ENCODE results near the gene IQCH.

The IQCH gene

GRCh38 chr15:67462875-67463274 lies 208.3 kb downstream of the IQCH start:
- Histone ChIP-seq H3K9me3 (ENCODE audit: low read length) (no peaks in the 10 kb centered on the region), H3K9ac (ENCODE audit: low read length) (no peak overlapping the region), H3K4me3 (ENCODE audit: low read depth in 1 of 2, low read length in 2 of 2) (no peak overlapping the region), H3K36me3 (ENCODE audit: insufficient read depth, low read length) (no peaks in the 10 kb centered on the region), H3K27me3 (ENCODE audit: control insufficient read depth in 1 of 2, insufficient read depth in 2 of 2, low read length in 2 of 2) (no peaks in the 10 kb centered on the region), H3K27ac (ENCODE audit: low read depth, low read length) (no peak overlapping the region), H3K4me1 (ENCODE audit: insufficient read depth, low read length) (no peaks in the 10 kb centered on the region)

- no peaks in the 10 kb centered on the region for H3K27me3 ChIP-seq (ENCODE audit: control insufficient read depth in 1 of 2, insufficient read depth in 2 of 2, low read length in 2 of 2)
- no peak overlapping the region for H3K4me3 ChIP-seq (ENCODE audit: low read depth in 1 of 2, low read length in 2 of 2)
- no peak overlapping the region for H3K27ac ChIP-seq (ENCODE audit: low read depth, low read length)
- no peak overlapping the region for H3K9ac ChIP-seq (ENCODE audit: low read length)
- H3K9me3 ChIP-seq (ENCODE audit: low read length) = no peaks in the 10 kb centered on the region
- H3K4me1 ChIP-seq (ENCODE audit: insufficient read depth, low read length) = no peaks in the 10 kb centered on the region
- H3K36me3 ChIP-seq (ENCODE audit: insufficient read depth, low read length) = no peaks in the 10 kb centered on the region
These were observed 208.9 kb downstream of the IQCH start for GRCh38 chr15:67463488-67463887.

GRCh38 chr15:67465196-67465952 lies 210.8 kb downstream of the IQCH start:
- no peaks in the 10 kb centered on the region for H3K4me1 ChIP-seq (ENCODE audit: insufficient read depth, low read length)
- H3K9ac ChIP-seq (ENCODE audit: low read length) = no peak overlapping the region
- H3K9me3 ChIP-seq (ENCODE audit: low read length) = no peaks in the 10 kb centered on the region
- H3K27me3 ChIP-seq (ENCODE audit: control insufficient read depth in 1 of 2, insufficient read depth in 2 of 2, low read length in 2 of 2) = no peaks in the 10 kb centered on the region
- no peak overlapping the region for H3K27ac ChIP-seq (ENCODE audit: low read depth, low read length)
- no peak overlapping the region for H3K4me3 ChIP-seq (ENCODE audit: low read depth in 1 of 2, low read length in 2 of 2)
- H3K36me3 ChIP-seq (ENCODE audit: insufficient read depth, low read length) = no peaks in the 10 kb centered on the region

GRCh38 chr15:67468416-67468815 lies 213.8 kb downstream of the IQCH start:
- Histone ChIP-seq H3K36me3 (ENCODE audit: insufficient read depth, low read length) (no peaks in the 10 kb centered on the region), H3K4me3 (ENCODE audit: low read depth in 1 of 2, low read length in 2 of 2) (no peak overlapping the region), H3K27me3 (ENCODE audit: control insufficient read depth in 1 of 2, insufficient read depth in 2 of 2, low read length in 2 of 2) (no peaks in the 10 kb centered on the region), H3K9me3 (ENCODE audit: low read length) (no peaks in the 10 kb centered on the region), H3K27ac (ENCODE audit: low read depth, low read length) (no peak overlapping the region), H3K9ac (ENCODE audit: low read length) (no peak overlapping the region), H3K4me1 (ENCODE audit: insufficient read depth, low read length) (no peaks in the 10 kb centered on the region)

- Histone ChIP-seq H3K36me3 (ENCODE audit: insufficient read depth, low read length) (no peaks in the 10 kb centered on the region), H3K4me3 (ENCODE audit: low read depth in 1 of 2, low read length in 2 of 2) (no peak overlapping the region), H3K27me3 (ENCODE audit: control insufficient read depth in 1 of 2, insufficient read depth in 2 of 2, low read length in 2 of 2) (no peaks in the 10 kb centered on the region), H3K9me3 (ENCODE audit: low read length) (no peaks in the 10 kb centered on the region), H3K9ac (ENCODE audit: low read length) (no peak overlapping the region), H3K27ac (ENCODE audit: low read depth, low read length) (no peak overlapping the region), H3K4me1 (ENCODE audit: insufficient read depth, low read length) (no peaks in the 10 kb centered on the region)
These were observed 215.1 kb downstream of the IQCH start for GRCh38 chr15:67469680-67470079.

- Histone ChIP-seq H3K27ac (ENCODE audit: low read depth, low read length) (no peak overlapping the region), H3K9ac (ENCODE audit: low read length) (no peak overlapping the region), H3K4me1 (ENCODE audit: insufficient read depth, low read length) (no peaks in the 10 kb centered on the region), H3K36me3 (ENCODE audit: insufficient read depth, low read length) (no peaks in the 10 kb centered on the region), H3K4me3 (ENCODE audit: low read depth in 1 of 2, low read length in 2 of 2) (no peak overlapping the region), H3K27me3 (ENCODE audit: control insufficient read depth in 1 of 2, insufficient read depth in 2 of 2, low read length in 2 of 2) (no peaks in the 10 kb centered on the region), H3K9me3 (ENCODE audit: low read length) (no peaks in the 10 kb centered on the region)
These were observed 218.4 kb downstream of the IQCH start for GRCh38 chr15:67472957-67473356.

GRCh38 chr15:67474405-67475110 lies 220.0 kb downstream of the IQCH start:
- Histone ChIP-seq H3K27ac (ENCODE audit: low read depth, low read length) (no peak overlapping the region), H3K9me3 (ENCODE audit: low read length) (no peaks in the 10 kb centered on the region), H3K4me1 (ENCODE audit: insufficient read depth, low read length) (no peaks in the 10 kb centered on the region), H3K27me3 (ENCODE audit: control insufficient read depth in 1 of 2, insufficient read depth in 2 of 2, low read length in 2 of 2) (no peaks in the 10 kb centered on the region), H3K36me3 (ENCODE audit: insufficient read depth, low read length) (no peaks in the 10 kb centered on the region), H3K4me3 (ENCODE audit: low read depth in 1 of 2, low read length in 2 of 2) (no peak overlapping the region), H3K9ac (ENCODE audit: low read length) (no peak overlapping the region)

GRCh38 chr15:67479781-67480505 lies 225.4 kb downstream of the IQCH start:
- no peak overlapping the region for H3K9ac ChIP-seq (ENCODE audit: low read length)
- no peak overlapping the region for H3K27ac ChIP-seq (ENCODE audit: low read depth, low read length)
- H3K9me3 ChIP-seq (ENCODE audit: low read length) = no peaks in the 10 kb centered on the region
- no peaks in the 10 kb centered on the region for H3K4me1 ChIP-seq (ENCODE audit: insufficient read depth, low read length)
- H3K36me3 ChIP-seq (ENCODE audit: insufficient read depth, low read length) = no peaks in the 10 kb centered on the region
- H3K4me3 ChIP-seq (ENCODE audit: low read depth in 1 of 2, low read length in 2 of 2) = no peak overlapping the region
- no peaks in the 10 kb centered on the region for H3K27me3 ChIP-seq (ENCODE audit: control insufficient read depth in 1 of 2, insufficient read depth in 2 of 2, low read length in 2 of 2)

GRCh38 chr15:67480741-67481140 lies 226.2 kb downstream of the IQCH start:
- no peaks in the 10 kb centered on the region for H3K4me1 ChIP-seq (ENCODE audit: insufficient read depth, low read length)
- H3K27me3 ChIP-seq (ENCODE audit: control insufficient read depth in 1 of 2, insufficient read depth in 2 of 2, low read length in 2 of 2) = no peaks in the 10 kb centered on the region
- H3K36me3 ChIP-seq (ENCODE audit: insufficient read depth, low read length) = no peaks in the 10 kb centered on the region
- no peak overlapping the region for H3K27ac ChIP-seq (ENCODE audit: low read depth, low read length)
- H3K9ac ChIP-seq (ENCODE audit: low read length) = no peak overlapping the region
- no peak overlapping the region for H3K4me3 ChIP-seq (ENCODE audit: low read depth in 1 of 2, low read length in 2 of 2)
- no peaks in the 10 kb centered on the region for H3K9me3 ChIP-seq (ENCODE audit: low read length)

- Histone ChIP-seq H3K4me3 (ENCODE audit: low read depth in 1 of 2, low read length in 2 of 2) (no peak overlapping the region), H3K36me3 (ENCODE audit: insufficient read depth, low read length) (no peaks in the 10 kb centered on the region), H3K27me3 (ENCODE audit: control insufficient read depth in 1 of 2, insufficient read depth in 2 of 2, low read length in 2 of 2) (no peaks in the 10 kb centered on the region), H3K9me3 (ENCODE audit: low read length) (no peaks in the 10 kb centered on the region), H3K4me1 (ENCODE audit: insufficient read depth, low read length) (no peaks in the 10 kb centered on the region), H3K27ac (ENCODE audit: low read depth, low read length) (no peak overlapping the region), H3K9ac (ENCODE audit: low read length) (no peak overlapping the region)
These were observed 227.1 kb downstream of the IQCH start for GRCh38 chr15:67481680-67482079.

- no peak overlapping the region for H3K4me3 ChIP-seq (ENCODE audit: low read depth in 1 of 2, low read length in 2 of 2)
- H3K9ac ChIP-seq (ENCODE audit: low read length) = no peak overlapping the region
- no peaks in the 10 kb centered on the region for H3K4me1 ChIP-seq (ENCODE audit: insufficient read depth, low read length)
- H3K9me3 ChIP-seq (ENCODE audit: low read length) = no peaks in the 10 kb centered on the region
- no peaks in the 10 kb centered on the region for H3K36me3 ChIP-seq (ENCODE audit: insufficient read depth, low read length)
- H3K27ac ChIP-seq (ENCODE audit: low read depth, low read length) = no peak overlapping the region
- no peaks in the 10 kb centered on the region for H3K27me3 ChIP-seq (ENCODE audit: control insufficient read depth in 1 of 2, insufficient read depth in 2 of 2, low read length in 2 of 2)
These were observed 241.0 kb downstream of the IQCH start for GRCh38 chr15:67495585-67495984.

Data from muscle layer of colon (tissue), 2 donors.